Activated T-helper 9 cell treated with anti-CD3 and anti-CD28 coated beads, Interleukin-2, amount 50 U/mL, for 16 hours (primary cell): Measurements from ENCODE around the gene NEURL1B.

Source experiments
- DNase-seq: peaks from one replicate; pipeline ENCODE4 v3.0.0-alpha.2; 2020; ENCODE audit warnings: low read depth

The NEURL1B gene

GRCh38 chr5:172732201-172732865 lies 91.3 kb downstream of the NEURL1B start:
- no peak for DNase-seq

GRCh38 chr5:172733131-172733973 lies 92.3 kb downstream of the NEURL1B start:
- no peak for DNase-seq

- no peak for DNase-seq
These were observed 92.9 kb downstream of the NEURL1B start for GRCh38 chr5:172733974-172734346.

GRCh38 chr5:172735141-172735831 lies 94.2 kb downstream of the NEURL1B start:
- no peak for DNase-seq

- no peak for DNase-seq
These were observed 95.6 kb downstream of the NEURL1B start for GRCh38 chr5:172736508-172737135.

GRCh38 chr5:172739375-172739774 lies 98.3 kb downstream of the NEURL1B start:
- no peak for DNase-seq

GRCh38 chr5:172740428-172741205 lies 99.6 kb downstream of the NEURL1B start:
- DNase-seq: no peak
